Endometrial microvascular endothelial cells (primary cell): ENCODE measurements around the gene TRA2A. TPM values are rescaled to one million over a fixed set of nuclear protein-coding genes. Genes with fewer than 3 reads are reported as not detected.

ENCODE experiments used
- in situ Hi-C: cut with HindIII; loops from 2 replicates; pipeline ENCODE4 v1.10.0; 2017; ENCODE audit warnings: low sequenced_read_pairs, low pct_unique_long_range_greater_than_20kb; ENCODE audit errors: inconsistent ontology term
- total RNA-seq: library from RNA; depleted of rRNA; stranded (reverse); fragments of >200 nt; gene quantifications from one replicate; pipeline ENCODE4 v1.2.3, GENCODE V29; 2015; ENCODE audit errors: inconsistent ontology term

TRA2A gene
- total RNA-seq, 1 donor from 2014 or later, result 36.5 TPM

DNA sequence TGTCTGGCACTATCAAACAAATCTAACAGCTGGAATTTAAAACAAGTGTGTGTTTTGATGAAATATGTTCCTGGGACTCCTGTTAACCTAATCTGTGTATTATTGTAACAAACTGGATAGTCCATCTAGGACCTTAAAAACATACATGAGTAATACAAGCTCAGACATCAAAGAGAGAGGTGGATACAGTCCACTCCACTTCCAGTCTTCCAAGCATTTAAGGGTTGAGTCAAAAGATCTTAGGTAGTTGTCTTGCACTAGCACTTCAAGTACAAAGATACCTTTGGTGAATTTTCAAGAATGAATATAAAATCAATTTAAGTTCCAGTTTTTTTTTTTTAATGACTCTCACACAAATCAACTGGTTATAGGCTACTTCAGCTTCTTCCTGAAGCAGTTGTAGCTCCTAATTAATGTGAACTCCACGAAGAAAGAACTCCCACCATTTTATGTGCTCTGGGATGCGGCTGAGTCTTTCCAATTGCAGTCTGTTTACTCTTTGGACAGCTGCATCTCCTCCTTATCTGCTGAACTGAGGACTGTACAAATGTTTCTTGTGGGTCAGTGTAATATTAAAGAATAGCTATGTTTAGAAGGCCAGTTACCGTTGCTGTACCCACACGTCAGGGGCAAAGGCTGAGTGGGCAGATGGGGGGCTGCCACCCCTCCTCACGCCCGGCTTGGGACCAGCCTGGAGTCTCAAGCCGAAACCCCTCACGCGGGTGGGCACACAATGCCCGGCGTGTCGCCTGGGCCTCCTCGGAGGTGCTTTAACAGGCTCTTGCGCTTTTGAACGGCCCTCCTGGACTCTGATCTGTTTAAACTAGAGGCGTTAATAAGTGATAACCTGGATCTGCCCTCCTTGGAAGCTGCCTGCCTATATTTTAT, 58.6 kb downstream of the TRA2A start:
- in situ Hi-C loops, result no loop called here

- in situ Hi-C loops, result no loop called here
These were observed 59.2 kb downstream of the TRA2A start for GRCh38 chr7:23472556-23472955.

DNA sequence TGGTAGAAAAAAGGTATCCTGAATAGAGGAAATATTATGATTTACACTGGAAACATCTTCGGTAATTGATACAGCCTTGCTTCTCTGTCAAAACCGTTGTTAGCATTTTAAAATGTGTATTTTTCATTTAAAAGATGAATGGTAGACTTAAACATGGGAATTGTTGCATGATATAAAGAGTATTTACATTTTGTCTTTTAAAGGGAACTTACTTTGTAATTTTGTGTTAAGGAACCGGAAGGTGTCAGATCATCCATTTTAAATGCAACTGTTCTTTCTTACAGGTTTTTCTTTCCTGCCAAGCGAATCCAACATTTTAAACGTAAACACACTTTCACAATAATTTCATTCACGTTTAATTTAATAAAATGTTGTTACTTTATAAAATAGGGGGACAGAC, 59.7 kb downstream of the TRA2A start:
- in situ Hi-C loops, result no loop called here

GRCh38 chr7:23471106-23471859, 60.5 kb downstream of the TRA2A start:
- in situ Hi-C loops, result no loop called here

- in situ Hi-C loops, result no loop called here
These were observed 61.3 kb downstream of the TRA2A start, which contains the start of gene IGF2BP3 for GRCh38 chr7:23470330-23471105. Gene IGF2BP3, minus strand, starts transcription at chr7:23470491. Its CDS starts 381 bp downstream, at chr7:23470110.

DNA sequence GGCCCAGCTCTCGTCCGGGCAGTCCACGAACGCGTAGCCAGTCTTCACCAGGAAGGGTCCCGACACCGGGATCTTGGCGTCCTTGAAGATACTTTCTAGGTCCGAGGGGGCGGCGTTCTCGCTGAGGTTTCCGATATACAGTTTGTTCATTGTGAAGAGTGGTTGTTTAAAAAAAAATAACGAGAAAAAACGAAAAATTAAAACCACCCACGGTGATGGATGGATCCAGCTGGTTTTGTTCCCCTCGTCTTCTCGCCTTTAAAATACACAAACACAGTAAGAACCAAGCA, 61.9 kb downstream of the TRA2A start:
- in situ Hi-C loops, result no loop called here

DNA sequence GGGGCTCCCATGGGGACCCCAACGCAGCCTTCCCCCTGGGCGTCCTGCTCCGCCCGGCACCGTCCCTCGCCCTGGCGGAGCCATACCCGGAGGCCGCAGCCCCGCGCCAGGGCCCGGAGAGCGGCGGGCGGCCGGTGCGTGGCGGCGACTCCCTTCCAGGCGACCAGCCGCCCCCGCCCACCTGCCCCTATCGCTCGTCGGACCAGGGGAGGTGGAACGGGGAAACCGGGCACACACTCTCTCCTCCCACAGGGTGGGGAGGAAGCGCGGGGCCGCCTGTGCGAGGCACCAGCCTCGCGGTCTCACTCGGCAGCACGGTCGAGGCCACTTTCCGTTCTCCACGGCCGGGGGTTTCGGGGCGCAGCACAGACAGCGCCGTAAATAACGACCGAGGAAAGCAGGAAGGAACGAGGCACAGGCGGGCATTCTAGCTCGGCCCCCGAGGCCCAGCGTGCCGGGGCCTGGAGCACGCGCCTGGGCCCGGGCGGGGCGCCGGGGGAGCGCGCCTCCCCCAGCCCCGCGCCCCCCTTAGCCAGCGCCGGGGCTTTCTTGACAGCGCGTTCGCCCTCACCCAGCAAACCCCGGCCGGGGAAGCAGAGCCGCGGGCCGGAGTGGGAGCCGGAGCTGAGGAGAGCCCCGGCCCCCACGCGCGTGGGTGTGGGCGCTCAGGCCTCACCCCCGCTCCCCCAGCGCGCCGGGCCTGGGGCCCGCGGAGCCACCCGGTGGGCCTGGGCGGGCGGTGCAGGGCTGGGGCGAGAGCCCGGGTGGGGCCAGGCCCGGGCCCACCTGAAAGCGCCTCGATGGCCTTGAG, 62.4 kb downstream of the TRA2A start:
- in situ Hi-C loops, result no loop called here

- in situ Hi-C loops, result no loop called here
These were observed 63.1 kb downstream of the TRA2A start for GRCh38 chr7:23468526-23469149.

GRCh38 chr7:23467806-23468525, 63.8 kb downstream of the TRA2A start:
- in situ Hi-C loops, result no loop called here

DNA sequence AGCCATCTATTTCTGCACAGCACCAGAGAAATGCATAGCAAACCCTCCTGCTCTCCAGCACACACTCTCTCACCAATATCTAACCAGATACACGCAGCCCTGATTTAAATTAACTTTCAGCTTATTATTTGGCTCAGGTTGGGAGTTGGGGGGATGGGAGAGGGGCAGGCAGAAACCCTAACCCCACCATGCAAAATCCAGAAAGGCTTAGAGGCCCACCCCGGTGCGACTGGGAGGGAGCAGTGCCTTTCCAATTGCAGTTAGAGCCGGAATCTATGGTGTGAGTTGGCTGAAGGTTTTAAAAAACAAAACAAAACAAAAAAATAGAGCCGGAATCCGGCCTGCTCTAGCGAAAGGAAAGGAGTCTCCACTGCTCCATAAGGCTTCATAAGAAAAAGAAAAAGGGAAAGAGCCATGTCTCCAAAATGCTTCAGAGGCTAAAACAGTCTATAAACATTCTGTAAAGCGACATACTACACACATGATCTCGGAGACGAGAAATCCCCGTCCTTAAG, 64.4 kb downstream of the TRA2A start:
- in situ Hi-C loops, result no loop called here

GRCh38 chr7:23462846-23463245, 68.9 kb downstream of the TRA2A start:
- in situ Hi-C loops, result no loop called here

DNA sequence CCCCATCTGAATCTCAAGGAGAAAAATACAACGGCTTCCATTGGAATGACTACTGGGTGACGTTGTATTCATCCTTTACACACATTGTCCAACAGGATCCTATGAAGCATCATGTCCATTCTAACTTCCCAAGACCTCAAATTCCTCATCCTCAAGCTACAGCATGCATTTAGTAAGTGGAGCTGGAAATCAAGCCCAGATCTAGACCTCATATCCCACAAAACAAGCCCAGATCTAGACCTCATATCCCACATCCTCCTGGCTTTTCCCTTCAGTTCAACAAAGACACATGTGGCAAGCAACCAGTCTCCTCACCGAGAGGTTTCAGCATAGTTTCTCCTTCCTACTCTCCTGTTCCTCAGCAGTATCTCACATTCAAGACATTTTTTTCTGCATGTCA, 73.7 kb downstream of the TRA2A start:
- in situ Hi-C loops, result no loop called here

DNA sequence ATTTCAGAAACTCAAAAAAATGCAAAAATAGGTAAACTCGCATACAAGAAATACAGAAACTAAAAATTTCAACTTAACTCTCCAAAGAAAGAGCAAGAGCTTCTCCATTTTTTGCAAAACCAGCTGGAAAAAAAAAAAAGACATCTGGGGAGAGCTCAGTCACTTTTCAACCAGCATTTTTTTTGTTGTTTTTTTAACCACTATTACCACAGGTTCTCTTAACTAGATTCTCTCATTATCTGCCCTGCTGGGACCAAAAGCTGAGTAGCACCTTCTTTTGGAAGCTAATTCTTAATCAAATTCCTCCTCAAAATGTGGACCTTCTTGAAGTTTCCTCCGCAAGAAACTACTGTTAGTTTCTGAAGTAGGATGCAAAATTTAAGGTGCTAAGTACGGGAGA, 75.7 kb downstream of the TRA2A start:
- in situ Hi-C loops, result no loop called here

DNA sequence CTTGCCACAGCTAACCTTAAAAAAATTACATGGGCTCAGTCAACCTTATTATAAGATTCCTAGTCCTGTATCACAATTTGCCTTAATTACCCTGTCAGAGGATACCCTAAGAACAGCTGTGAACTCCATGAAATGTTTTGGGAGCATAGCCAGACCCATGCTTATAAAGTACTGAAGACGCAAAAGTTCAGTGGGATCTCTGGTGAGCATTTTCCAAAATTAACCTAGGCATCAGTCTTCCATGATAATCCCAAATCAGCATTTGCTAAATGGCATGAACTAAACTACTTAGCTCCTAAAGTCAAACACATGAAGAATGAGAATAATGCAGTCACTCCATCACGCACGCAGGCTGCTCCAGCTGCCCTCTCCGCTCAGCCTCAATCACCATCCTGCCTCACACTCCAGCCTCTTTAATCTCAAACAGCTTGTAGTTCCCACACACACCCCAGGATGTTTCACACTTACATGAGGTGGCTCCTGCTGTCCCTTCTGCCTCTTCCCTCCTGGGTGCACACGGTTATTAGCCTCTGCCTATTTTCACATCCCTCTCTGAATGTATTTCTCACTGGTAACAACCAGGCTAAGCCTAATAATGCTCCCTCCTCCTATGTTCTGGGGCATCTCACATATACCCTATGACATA, 76.8 kb downstream of the TRA2A start:
- in situ Hi-C loops, result no loop called here
